PC-9 (cell line): ENCODE data around the gene HERC2. TPM values are rescaled to one million over a fixed set of nuclear protein-coding genes. Genes with fewer than 3 reads are reported as not detected.

Experiments used
- BruUV-seq: library from RNA; stranded (reverse); fragments of 400-500 nt; replicated peaks from 2 replicates; lab custom pipeline; 2021; lab: Mats Ljungman, UMichigan
- CTCF ChIA-PET: fragments of 300-600 bp; sonication (Branson Sonifier 250); formaldehyde crosslinking; loops from one replicate; lab custom pipeline; 2022; ENCODE audit warnings: antibody characterized with exemption; lab: Charles Lee
- POLR2A ChIA-PET: fragments of 300-600 bp; sonication (Branson Sonifier 250); formaldehyde crosslinking; loops from one replicate; lab custom pipeline; 2022; ENCODE audit warnings: antibody characterized with exemption; ENCODE audit not compliant: unreplicated experiment; lab: Charles Lee
- DNase-seq, 2 experiments: peaks; one replicate each; pipeline versions ENCODE4 v3.0.0 to v3.0.0-alpha.2; 2015 to 2022; ENCODE audit warnings: mixed read lengths in 1 of 2
- H2AFZ ChIP-seq: fragments of 200-600 bp; sonication (generic); 2 replicates; pipeline ENCODE4 v1.8.1; 2017; ENCODE audit warnings: antibody characterized with exemption
- H3F3A ChIP-seq: fragments of 200-600 bp; sonication (generic); 2 replicates; pipeline ENCODE4 v1.8.1; 2017; ENCODE audit warnings: antibody characterized with exemption, mild to moderate bottlenecking, low read depth; ENCODE audit not compliant: insufficient read depth
- H3K27ac ChIP-seq: fragments of 200-600 bp; sonication (generic); 2 replicates; pipeline ENCODE4 v1.6.1; 2016; ENCODE audit warnings: mixed run types
- H3K27me3 ChIP-seq: fragments of 200-600 bp; sonication (generic); 2 replicates; pipeline ENCODE4 v1.6.1; 2016; ENCODE audit warnings: low read depth, mixed run types; ENCODE audit not compliant: insufficient read depth
- H3K36me3 ChIP-seq: fragments of 200-600 bp; sonication (generic); 2 replicates; pipeline ENCODE4 v1.6.1; 2016; ENCODE audit warnings: low read depth, mixed run types
- H3K4me1 ChIP-seq: fragments of 200-600 bp; sonication (generic); replicated peaks from 2 replicates; pipeline ENCODE4 v1.6.1; 2016; ENCODE audit warnings: mixed run types; ENCODE audit not compliant: insufficient read depth
- H3K4me2 ChIP-seq: fragments of 200-600 bp; sonication (generic); 2 replicates; pipeline ENCODE4 v1.6.1; 2017; ENCODE audit warnings: mixed run types
- H3K4me3 ChIP-seq: fragments of 200-600 bp; sonication (generic); 2 replicates; pipeline ENCODE4 v1.6.1; 2016; ENCODE audit warnings: mixed run types
- H3K79me2 ChIP-seq: fragments of 200-600 bp; sonication (generic); 2 replicates; pipeline ENCODE4 v1.6.1; 2017; ENCODE audit warnings: low read depth, mixed run types
- H3K9me2 ChIP-seq: fragments of 200-600 bp; sonication (generic); 2 replicates; pipeline ENCODE4 v1.8.1; 2017; ENCODE audit warnings: mild to moderate bottlenecking; ENCODE audit not compliant: insufficient read depth
- H3K9me3 ChIP-seq: fragments of 200-600 bp; sonication (generic); 2 replicates; pipeline ENCODE4 v1.8.1; 2016; ENCODE audit warnings: low read depth; ENCODE audit not compliant: insufficient read depth
- H4K20me1 ChIP-seq: fragments of 200-600 bp; sonication (generic); 2 replicates; pipeline ENCODE4 v1.8.1; 2017; ENCODE audit not compliant: insufficient read depth
- CTCF ChIP-seq: fragments of 200-600 bp; sonication (generic); conservative IDR thresholded peaks from 2 replicates; pipeline ENCODE4 v1.6.1; 2017; ENCODE audit warnings: mixed run types, antibody characterized with exemption, mild to moderate bottlenecking, moderate library complexity
- EZH2 ChIP-seq: fragments of 200-600 bp; sonication (generic); IDR thresholded peaks from 2 replicates; pipeline ENCODE4 v1.8.0; 2017; ENCODE audit warnings: antibody characterized with exemption, low read depth
- intact Hi-C: fragments of 100-400 bp; cut with micrococcal nuclease; formaldehyde crosslinking; loops from one replicate; pipeline ENCODE4 v1.10.0; 2022; ENCODE audit not compliant: unreplicated experiment
- total RNA-seq: library from RNA; stranded (reverse); gene quantifications from 2 replicates; pipeline ENCODE4 v1.2.3, GENCODE V29; 2021

The HERC2 gene
- total RNA-seq, 1 experiment from 2014 or later = 49.7 TPM

GRCh38 chr15:28099555-28100140 lies 222.3 kb downstream of the HERC2 start:
- H3K4me3 ChIP-seq = no peak overlapping the region

GRCh38 chr15:28098766-28099554 lies 223.0 kb downstream of the HERC2 start, which contains the start of gene OCA2:
OCA2 (minus strand) TSS chr15:28099315; CDS start chr15:28081874, 17,441 bp downstream.
- Histone ChIP-seq H3K4me3 (no peak within 1 kb of the TSS), H3K9me2 (no peaks in the 10 kb centered on the region), H3K27ac (no peak within 1 kb of the TSS), H3K9me3 (no peaks in the 10 kb centered on the region), H3K27me3 (peaks cover 15% of the 10 kb centered on the region; the same call in 1 of the 2 replicates), H3K4me1 (no peaks in the 10 kb centered on the region), H4K20me1 (no peaks in the 10 kb centered on the region), H3K36me3 (no peaks in the 10 kb centered on the region), H2AFZ (no peak within 1 kb of the TSS), H3F3A (no peaks in the 10 kb centered on the region), H3K79me2 (no peaks in the 10 kb centered on the region), H3K4me2 (no peak within 1 kb of the TSS)
- DNase-seq = peak in 1 of 2 experiments; percentile 31
- ChIA-PET POLR2A (no interaction called here), CTCF (no interaction called here)
- intact Hi-C loops = no loop called here
- BruUV-seq = no TSS peak
- TF ChIP-seq EZH2 (no peak), CTCF (no peak)

More at GRCh38 chr15:28099555-28100140, 222.3 kb downstream of the HERC2 start:
- Histone ChIP-seq H3K9me3 (no peaks in the 10 kb centered on the region), H3K36me3 (no peaks in the 10 kb centered on the region), H3K4me2 (no peak overlapping the region), H3K9me2 (no peaks in the 10 kb centered on the region), H3F3A (no peaks in the 10 kb centered on the region), H3K79me2 (no peaks in the 10 kb centered on the region), H2AFZ (no peak overlapping the region), H3K27me3 (peaks cover 15% of the 10 kb centered on the region; the same call in 1 of the 2 replicates), H4K20me1 (no peaks in the 10 kb centered on the region), H3K4me1 (no peaks in the 10 kb centered on the region), H3K27ac (no peak overlapping the region)
- no peak for DNase-seq
- intact Hi-C loops = no loop called here
- CTCF ChIA-PET = no interaction called here
- no TSS peak for BruUV-seq
- no peak for TF ChIP-seq CTCF
- no peak for TF ChIP-seq EZH2
- POLR2A ChIA-PET = no interaction called here

GRCh38 chr15:28098360-28098765 lies 223.6 kb downstream of the HERC2 start:
- Histone ChIP-seq H3K4me1 (no peaks in the 10 kb centered on the region), H3K27ac (no peak overlapping the region), H3K9me3 (no peaks in the 10 kb centered on the region), H4K20me1 (no peaks in the 10 kb centered on the region), H3F3A (no peaks in the 10 kb centered on the region), H3K4me2 (no peak overlapping the region), H3K9me2 (no peaks in the 10 kb centered on the region), H3K27me3 (peaks cover 15% of the 10 kb centered on the region; the same call in 1 of the 2 replicates), H2AFZ (no peak overlapping the region), H3K79me2 (no peaks in the 10 kb centered on the region), H3K4me3 (no peak overlapping the region), H3K36me3 (no peaks in the 10 kb centered on the region)
- ChIA-PET CTCF (no interaction called here), POLR2A (no interaction called here)
- intact Hi-C loops = no loop called here
- no peak for DNase-seq
- TF ChIP-seq CTCF = no peak
- no peak for TF ChIP-seq EZH2
- no TSS peak for BruUV-seq
